NCI-H128 (cell line): ENCODE results near the gene LIPT2.
"Not testable (repeated sequence)": the region's sequence is repeated elsewhere in the genome, so short reads cannot be mapped to it uniquely, and the experiment has no call there.

Experiments used
- DNase-seq: peaks from one replicate; lab custom pipeline; 2025; ENCODE audit not compliant: unreplicated experiment; lab: John Stamatoyannopoulos, UW

LIPT2 gene

DNA sequence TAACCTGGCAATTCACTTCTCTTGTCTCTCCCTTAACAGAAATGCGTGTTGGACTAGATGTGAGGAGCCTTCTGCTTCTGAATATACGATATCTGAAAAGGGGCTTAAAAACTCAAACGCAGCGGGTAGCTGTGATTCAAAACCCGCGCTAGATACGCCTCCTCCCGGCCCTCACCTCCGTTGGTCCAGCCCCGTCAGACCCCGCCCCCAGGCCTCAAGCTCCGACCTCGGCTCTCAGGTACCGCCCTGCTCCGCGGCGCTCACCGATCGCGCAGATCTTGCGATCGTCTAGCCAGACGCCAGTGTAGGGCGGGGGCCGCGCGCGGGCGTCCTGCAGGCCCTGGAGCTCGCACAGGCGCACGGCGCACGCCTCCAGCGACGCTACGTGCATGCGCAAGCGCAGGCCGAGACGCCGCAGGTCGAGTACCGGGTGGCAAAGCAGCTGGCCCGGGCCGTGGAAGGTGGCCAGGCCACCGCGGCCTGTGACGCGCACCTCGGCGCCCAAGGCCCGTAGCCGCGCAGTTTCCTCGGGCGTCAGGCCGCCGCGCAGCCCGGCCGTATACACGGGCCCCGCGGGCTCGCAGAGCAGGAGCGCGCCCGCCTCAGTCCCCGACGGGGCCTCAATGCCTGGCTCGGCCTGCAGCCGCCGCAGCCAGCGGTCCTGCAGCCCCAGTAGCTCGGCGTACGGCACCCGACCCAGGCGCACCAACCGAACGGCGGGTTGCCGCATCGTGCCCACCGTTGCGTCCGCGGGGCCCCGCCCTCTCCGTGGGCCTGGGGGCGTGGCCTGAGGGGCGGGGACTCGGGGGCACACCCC is at the start of gene LIPT2:
Gene LIPT2, minus strand, starts transcription at position 751 of the 817 bp plus-strand sequence. Its CDS starts 21 bp downstream, at position 730.
- peak; percentile 90 for DNase-seq

DNA sequence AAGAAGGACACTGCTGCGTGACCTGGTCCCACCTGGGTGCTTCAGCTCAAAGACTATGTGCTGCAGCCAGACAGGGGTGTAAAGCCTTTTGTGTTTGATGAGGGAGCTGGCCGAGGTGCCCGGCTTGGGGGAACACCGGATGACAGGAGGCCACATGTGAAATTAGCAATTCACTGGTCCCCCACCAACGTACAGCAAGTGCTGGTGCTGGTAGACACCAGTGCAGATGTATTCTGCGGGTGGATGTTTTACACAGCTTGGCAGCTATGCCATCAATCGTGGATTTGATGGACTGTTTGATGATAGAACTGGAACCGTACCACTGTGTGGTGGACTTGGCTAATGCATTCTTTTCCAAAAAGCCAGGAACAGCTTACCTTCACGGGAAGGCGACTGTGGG is 47.9 kb upstream of the LIPT2 start:
- no peak for DNase-seq

DNA sequence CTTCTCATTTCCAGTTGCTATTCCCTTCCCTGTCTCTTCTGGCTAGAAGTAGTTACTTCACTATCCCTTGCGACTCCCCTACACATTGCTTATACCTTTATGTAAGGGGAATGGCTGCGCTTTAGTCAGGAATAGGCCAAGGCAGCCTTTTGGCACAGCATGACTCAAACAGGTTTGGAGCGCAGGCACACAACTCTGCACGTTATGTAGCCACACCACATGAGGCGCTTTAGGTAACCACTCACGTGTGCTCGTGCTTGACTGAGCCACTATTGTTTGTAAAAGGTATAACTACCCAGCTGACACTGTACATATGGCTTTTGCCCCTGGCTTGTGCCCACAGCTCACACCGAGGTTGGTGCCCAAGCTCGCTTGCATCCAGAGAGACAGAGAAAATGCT is 46.7 kb upstream of the LIPT2 start:
- DNase-seq: no peak

DNA sequence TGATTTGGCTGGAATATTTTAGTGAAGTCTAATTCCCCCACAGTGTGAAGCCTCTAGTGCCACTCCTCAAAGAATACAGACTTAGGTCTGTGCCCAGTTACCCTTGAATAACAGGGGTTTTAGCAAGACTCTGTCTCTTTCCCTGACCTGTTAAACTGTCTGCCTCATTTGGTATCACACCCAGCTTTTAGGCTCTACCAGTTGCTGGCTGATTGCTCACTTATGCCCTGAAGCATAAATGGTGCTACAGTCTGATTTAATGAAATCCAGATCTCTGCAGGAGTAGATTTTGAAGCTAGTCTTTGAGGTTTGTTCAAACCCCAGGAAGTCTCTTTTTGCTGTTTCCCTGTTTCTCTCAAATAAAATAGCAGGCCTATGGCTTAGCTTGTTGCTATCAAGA is 45.2 kb upstream of the LIPT2 start:
- no peak for DNase-seq

DNA sequence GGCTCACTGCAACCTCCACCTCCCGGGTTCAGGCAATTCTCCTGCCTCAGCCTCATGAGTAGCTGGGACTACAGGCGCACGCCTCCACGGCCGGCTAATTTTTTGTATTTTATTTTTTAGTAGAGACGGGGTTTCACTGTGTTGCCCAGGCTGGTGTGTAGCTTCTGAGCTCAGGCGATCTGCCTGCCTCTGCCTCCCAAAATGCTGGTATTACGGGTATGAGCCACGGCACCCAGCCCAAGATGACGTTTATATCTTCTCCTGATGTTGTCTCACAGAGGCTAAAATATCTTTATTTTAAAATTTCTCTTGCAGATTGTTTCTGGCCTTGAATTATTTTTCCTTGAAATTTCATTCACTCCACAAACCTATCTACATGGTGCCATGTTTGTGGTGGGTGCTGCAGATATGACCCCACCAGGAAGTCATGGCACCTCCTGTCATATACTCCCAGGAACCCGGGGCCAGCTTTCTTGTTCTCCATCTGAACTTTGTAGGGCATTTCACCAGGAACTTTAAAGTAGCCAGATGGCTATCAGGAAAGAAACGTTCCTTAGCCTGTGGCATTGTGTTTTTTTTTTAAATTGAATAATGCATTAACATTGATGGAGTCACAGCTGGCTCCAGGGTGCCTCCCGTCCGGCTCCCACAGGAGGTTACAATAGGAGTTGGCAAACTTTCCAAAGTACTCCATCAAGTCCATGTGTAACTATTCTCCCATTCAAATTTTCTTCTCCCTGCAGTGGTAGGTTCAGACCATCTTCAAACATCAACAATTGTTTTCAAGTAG is 42.0 kb upstream of the LIPT2 start:
- no peak for DNase-seq

DNA sequence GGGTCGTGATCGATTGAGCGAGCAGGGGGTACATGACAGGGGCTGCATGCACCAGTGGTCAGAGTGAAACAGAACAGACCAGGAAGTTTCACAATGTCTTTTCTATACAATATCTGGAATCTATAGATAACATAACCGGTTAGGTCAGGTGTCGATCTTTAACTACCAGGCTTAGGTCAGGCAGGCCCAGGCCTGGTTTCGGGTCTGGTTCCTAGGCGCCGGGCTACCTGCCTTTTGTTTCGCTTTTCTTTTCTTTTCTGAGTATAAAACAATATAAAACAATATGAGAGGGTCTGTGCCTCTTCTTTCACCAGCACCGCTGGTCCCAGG is 41.4 kb upstream of the LIPT2 start:
- not testable (repeated sequence) for DNase-seq

DNA sequence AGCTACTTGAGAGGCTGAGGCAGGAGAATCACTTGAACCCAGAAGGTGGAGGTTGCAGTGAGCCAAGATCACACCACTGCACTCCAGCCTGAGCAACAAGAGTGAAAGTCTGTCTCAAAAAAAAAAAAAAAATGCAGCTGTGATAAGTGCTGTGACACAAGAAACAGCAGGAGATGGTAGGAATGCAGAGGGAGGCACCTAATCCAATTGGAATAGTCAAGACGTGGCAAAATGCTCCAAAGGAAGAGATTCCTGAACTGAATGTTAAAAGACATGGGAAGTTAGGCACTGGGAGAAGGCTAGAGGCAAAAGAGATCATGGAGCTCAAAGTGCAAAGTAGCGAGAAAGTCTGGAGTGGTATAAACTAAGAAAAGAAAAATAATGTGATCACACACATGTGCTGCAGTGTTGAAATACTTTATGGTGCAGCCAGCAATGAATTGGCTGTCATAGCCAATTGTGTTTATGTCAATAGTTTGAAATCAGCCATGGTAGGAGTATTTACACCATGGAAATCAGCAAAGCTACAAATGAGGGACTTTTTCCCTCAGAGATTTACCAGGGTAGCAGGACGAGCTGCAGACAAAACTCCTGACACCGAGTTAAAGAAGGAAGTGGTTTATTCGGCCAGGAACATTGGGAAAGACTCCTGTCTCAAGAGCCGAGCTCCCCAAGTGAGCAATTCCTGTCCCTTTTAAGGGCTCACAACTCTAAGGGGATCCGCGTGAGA is 40.9 kb upstream of the LIPT2 start:
- no peak for DNase-seq

DNA sequence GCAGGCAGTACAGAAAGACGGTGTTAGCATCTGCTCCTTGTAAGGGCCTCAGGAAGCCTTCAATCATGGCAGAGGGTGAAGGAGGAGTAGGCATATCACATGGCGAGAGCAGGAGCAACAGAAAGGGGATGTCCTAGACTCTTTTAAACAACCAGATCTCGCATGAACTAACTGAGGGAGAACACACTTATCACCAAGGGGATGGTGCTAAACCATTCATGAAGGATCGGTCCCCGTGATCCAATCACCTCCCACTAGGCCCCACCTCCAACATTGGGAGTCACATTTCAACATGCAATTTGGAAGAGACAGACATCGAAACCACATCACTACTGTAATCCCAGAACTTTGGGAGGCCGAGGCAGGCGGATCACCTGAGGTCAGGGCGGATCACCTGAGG is 39.9 kb upstream of the LIPT2 start:
- DNase-seq: no peak

DNA sequence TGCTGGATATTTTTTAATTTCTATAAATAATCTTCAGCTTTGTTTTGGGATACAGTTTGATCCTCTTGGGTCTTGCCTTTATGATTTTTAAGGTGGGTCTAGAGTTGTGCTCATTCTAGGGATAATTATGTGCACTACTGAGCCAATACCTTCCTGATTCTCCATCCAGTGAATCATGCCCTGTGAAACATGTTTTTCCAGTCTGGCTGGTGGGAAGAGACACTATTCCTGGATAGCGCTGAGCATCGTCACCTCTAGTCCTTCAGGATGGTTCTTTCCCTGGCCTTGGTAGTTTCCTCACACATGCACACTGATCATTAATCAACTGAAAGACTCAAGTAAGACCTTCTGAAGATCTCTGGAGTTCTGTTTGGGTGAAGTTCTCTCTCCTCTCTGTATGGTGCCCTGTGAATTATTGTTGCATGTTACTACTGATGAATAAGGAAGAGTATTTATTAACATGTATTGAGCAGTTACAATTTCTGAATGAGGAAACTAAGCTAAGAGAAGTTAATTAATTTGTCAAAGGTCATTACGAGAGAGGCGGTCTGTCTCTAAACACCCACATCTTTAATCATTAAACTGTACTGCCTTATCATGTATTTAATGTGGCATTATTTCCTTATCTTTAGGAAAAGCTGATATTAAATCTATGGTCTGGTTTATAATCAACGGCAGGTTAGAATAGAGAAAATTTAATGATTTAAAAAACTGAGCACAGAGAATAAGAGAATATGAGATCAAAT is 39.1 kb upstream of the LIPT2 start:
- no peak for DNase-seq

DNA sequence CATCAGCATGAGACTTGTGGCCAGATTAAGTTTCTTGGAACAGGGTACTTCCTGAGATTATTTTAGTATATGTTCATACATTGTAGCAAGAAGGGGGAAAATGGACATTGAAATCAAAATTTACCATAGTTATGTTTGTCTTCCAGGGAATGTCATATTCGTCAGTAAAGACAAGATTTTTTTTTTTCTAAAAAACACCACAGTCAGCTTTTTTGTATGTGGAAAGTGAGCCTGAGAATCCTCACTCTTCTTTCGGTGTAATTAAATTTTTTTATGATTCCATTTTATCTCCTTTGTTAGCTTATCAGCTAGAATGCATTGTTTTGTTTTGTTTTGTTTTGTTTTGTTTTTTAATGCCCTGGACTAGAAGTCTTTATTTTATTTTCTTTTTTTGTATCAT is 31.5 kb upstream of the LIPT2 start:
- DNase-seq: no peak

DNA sequence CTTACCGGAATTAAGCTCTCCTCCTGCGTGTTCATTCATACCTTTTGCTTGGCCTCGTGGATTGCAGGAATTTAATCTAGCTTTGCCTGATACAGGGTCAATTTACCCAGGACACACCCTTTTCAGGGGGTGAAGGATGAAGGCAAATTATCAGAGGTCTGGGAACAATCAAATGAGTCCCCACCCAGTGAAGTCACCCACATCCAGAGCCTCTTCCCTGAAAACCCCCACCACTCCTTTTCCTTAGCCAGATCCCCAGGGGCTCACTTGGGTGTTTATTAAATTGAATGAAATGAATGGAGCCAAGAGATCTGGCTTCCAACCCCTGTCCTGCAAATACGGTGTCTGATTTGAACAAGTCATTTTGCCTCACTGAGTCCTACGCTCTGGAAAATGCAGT is 31.0 kb upstream of the LIPT2 start:
- no peak for DNase-seq

DNA sequence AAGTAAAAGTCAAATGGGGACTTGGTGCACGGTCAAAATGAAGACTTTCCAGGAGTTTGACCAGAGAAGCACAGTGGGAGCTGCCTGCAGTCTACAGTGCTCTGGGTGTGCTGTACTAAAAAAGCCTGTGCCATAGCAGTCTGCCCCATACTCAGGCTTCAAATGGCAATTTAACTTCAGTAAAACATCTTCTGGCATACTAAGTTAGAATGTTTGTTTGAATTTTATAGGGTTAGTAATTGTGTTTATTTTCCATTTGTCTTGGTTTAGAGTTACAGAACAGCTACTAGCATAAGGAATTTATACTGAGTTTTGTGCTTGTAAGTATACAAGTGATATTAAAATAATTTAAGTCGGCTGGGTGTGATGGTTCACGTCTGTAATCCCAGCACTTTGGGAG is 29.3 kb upstream of the LIPT2 start:
- no peak for DNase-seq

DNA sequence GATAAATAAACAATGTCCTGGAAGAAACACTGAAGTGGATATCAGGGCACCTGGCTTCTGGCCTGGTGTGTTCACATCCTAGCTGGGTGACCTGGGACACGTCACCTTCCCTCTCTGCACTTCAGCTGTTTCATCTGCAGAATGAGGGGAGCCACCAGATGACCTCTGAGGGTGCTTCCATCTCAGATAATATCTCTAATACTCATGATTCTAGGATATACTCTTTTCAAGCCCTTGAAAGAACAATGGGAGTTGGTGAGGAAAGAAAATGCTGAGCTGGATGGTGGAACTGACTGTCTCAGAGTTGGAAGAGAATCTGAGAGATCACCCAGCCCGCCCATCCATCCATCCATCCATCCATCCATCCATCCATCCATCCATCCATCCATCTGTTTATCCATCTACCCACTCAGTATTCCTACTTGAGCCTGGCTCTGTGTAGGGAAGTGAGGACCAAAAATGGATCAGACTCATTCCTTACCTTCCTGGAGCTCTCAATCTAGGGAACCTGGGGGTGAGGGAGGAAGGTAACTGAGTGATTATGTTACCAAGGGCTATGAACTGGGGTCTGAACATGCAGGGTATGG is 28.2 kb upstream of the LIPT2 start:
- DNase-seq: no peak

DNA sequence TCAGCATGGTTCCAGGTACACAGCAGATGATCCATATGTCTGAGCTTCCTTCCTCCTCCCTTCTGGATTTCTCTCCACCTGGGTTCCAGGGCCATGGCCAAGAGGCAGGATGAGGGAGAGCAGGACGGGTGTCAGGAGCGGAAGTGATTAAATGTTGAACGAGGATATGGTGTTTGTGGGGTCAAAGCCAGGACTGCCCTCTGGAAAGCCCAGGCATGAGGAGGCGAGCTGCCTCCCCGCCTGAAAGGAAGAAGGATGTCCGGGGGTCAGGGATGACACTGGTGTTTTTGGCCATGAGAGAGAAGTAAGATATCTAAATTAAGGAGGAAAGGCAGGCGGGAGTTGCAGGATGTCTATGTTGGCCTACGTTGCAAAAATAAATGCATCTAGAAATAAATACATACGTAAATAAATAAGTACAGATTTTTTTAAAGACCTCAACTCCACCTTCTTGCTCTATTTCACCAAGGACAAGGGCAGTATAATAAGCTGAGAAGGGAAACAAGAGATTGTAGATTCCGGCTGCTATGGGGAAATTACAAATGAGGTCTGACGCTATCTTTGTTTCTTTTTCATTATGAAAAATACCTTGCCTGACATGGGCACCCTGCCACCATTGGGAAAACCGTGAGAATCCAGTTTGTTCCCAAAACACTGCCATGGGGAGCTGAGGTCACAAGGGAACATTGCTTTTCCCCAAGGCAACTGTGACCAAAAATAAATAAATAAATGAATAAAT is 27.6 kb upstream of the LIPT2 start:
- DNase-seq: no peak

DNA sequence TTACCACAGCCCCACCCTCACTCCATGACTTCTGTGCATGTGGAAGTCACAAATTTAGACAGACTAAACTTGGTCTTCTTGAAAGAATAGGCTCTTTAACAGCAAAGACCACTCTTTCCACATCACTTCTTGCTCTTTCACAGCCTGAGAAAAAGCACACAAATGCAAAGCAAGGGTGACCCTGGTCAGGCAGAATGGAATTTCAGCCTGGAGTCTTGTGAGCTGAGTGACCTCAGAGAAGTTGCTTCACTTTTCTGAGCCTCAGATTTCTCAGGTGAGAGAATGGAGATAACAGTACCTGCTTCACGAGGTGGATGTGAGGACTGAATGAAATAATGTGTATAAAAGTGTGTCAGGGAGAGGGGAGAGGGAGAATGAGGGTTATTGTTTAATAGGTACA is 26.8 kb upstream of the LIPT2 start:
- no peak for DNase-seq

DNA sequence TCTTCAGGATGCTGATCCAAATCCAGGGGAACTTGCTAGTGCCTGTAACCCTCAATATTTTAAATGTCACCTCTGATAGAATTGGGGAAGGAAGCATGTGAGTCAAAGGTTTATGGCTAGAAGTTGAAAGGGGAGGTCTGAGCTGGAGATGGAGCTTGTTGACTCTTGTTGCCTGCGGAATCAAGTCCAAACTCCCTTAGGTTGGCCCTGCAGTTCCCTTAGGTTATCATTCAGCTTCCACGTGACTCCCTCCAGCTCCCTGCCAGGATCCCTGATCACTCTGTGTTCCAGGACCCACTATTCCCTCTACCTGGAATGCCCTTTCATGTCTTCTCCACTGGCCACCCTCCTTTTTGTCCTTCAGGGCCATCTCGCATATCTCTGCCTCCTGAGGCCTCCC is 26.2 kb upstream of the LIPT2 start:
- no peak for DNase-seq

DNA sequence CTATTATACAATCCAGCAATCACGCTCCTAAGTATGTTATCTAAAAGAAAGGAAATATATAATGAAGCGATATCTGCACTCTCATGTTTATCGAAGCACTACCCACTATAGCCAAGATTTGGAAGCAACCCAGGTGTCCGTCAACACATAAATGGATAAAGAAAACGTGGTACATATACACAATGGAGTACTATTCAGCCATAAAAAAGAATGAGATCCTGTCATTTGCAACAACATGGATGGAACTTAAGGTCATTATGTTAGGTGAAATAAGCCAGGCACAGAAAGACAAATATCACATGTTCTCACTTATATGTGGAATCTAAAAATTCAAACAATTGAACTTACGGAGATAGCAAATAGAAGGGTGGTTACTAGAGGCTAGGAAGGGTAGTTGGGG is 24.1 kb upstream of the LIPT2 start:
- DNase-seq: not testable (repeated sequence)

DNA sequence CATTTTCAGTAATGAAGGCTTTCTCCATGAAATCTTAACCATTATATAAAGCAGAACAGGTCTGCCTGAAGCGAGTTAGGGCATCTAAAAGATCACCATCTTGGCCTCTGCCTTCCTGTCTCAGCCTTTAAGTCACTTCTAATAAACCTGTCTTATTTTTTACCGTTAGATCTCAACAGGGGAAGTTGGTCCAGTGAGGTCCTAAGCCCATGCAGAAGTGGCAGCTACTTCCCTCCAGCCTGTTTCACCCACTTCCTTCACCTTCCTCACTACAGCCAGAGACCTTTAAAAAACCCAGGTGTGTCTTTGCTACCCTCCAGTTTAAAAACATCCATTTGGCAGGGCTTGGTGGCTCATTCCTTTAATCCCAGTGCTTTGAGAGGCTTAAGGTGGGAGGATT is 14.1 kb upstream of the LIPT2 start:
- no peak for DNase-seq

DNA sequence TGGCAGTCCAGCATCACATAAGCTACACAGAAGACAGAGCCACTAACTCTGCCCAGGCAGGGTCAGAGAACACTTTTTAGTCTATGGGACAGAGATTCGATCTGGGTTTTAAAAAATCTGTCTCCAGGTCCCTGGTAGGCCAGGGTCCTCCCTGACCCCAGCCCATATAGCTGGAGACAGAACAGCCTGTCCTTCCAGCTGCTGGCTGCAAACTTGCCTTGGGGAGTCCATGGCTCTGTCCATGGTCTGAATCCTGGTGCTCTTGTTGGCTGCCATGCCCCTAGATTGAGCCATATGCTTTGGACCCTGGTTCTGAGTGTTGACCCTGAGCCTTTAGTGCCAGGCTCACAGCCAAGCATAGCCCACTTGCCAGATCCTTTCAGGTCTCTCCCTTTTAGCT is 13.3 kb upstream of the LIPT2 start:
- no peak for DNase-seq

DNA sequence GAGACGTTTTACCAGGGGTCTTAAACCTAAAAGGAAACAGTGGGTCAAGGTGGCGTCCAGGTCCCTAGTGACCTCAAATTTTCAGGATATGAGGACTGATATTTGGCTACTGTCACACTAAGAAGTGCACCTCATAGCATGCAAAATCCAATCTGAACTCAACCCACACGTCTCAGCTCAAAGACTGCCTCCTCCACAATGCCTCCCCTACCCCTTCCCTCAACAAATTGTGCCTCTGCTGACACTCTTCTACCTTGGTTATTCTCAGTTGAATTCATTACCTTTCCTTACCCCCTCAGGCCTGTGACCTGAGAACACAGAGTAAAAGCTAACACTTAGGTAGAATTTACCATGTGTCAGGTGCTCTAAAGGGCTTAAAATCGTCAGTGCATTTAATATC is 12.4 kb upstream of the LIPT2 start:
- no peak for DNase-seq
